Adipocyte (in vitro differentiated cells): ENCODE results near the gene LSP1.
"Not testable (repeated sequence)": the region's sequence is repeated elsewhere in the genome, so short reads cannot be mapped to it uniquely, and the experiment has no call there.

Experiments used
- DNase-seq: peaks from one replicate; pipeline ENCODE4 v3.0.0-alpha.2; 2015; ENCODE audit warnings: low read depth
- H3K27me3 ChIP-seq: replicated peaks from 2 replicates; pipeline ENCODE4 v1.7.0; 2013; ENCODE audit warnings: mild to moderate bottlenecking, low read length, moderate library complexity; ENCODE audit not compliant: control insufficient read depth, insufficient read depth
- H3K36me3 ChIP-seq: 2 replicates; pipeline ENCODE4 v1.7.0; 2013; ENCODE audit warnings: low read length, mild to moderate bottlenecking, moderate library complexity; ENCODE audit not compliant: control insufficient read depth, insufficient read depth, severe bottlenecking
- H3K4me1 ChIP-seq: 2 replicates; pipeline ENCODE4 v1.7.0; 2013; ENCODE audit warnings: mild to moderate bottlenecking, low read length, moderate library complexity; ENCODE audit not compliant: control insufficient read depth, insufficient read depth
- H3K4me3 ChIP-seq: 2 replicates; pipeline ENCODE4 v1.7.0; 2013; ENCODE audit warnings: mild to moderate bottlenecking, low read length, moderate library complexity
- H3K9ac ChIP-seq: 2 replicates; pipeline ENCODE4 v1.7.0; 2013; ENCODE audit warnings: mild to moderate bottlenecking, low read length, moderate library complexity
- H3K9me3 ChIP-seq: 2 replicates; pipeline ENCODE4 v1.7.0; 2013; ENCODE audit warnings: mild to moderate bottlenecking, low read length, moderate library complexity; ENCODE audit not compliant: control insufficient read depth

LSP1 gene

GRCh38 chr11:1870721-1871466 lies 18.0 kb downstream of the LSP1 start:
- Histone ChIP-seq H3K9me3 (no peaks in the 10 kb centered on the region), H3K27me3 (peaks cover 10% of the 10 kb centered on the region), H3K4me3 (peak overlapping the region; percentile 76), H3K9ac (peak overlapping the region; percentile 83), H3K4me1 (peaks cover 26% of the 10 kb centered on the region), H3K36me3 (no peaks in the 10 kb centered on the region)
- no peak for DNase-seq

GRCh38 chr11:1871531-1871930 lies 18.6 kb downstream of the LSP1 start:
- Histone ChIP-seq H3K4me3 (peak overlapping the region; percentile 76), H3K36me3 (no peaks in the 10 kb centered on the region), H3K9ac (peak overlapping the region; percentile 83), H3K9me3 (no peaks in the 10 kb centered on the region), H3K27me3 (peaks cover 10% of the 10 kb centered on the region), H3K4me1 (peaks cover 32% of the 10 kb centered on the region)
- DNase-seq: no peak

GRCh38 chr11:1872267-1872985 lies 19.5 kb downstream of the LSP1 start:
- DNase-seq: no peak
- peaks cover 10% of the 10 kb centered on the region for H3K27me3 ChIP-seq
- H3K36me3 ChIP-seq: no peaks in the 10 kb centered on the region
- no peaks in the 10 kb centered on the region for H3K9me3 ChIP-seq
- peaks cover 38% of the 10 kb centered on the region for H3K4me1 ChIP-seq
- H3K4me3 ChIP-seq: peak overlapping the region; percentile 76
- H3K9ac ChIP-seq: peak overlapping the region; percentile 83

- Histone ChIP-seq H3K27me3 (peaks cover 9% of the 10 kb centered on the region), H3K4me1 (peaks cover 41% of the 10 kb centered on the region), H3K36me3 (no peaks in the 10 kb centered on the region), H3K9ac (peak overlapping the region; percentile 83), H3K4me3 (peak overlapping the region; percentile 76), H3K9me3 (no peaks in the 10 kb centered on the region)
- peak; percentile 58 for DNase-seq
Observed at GRCh38 chr11:1873048-1873812, 20.3 kb downstream of the LSP1 start.

- Histone ChIP-seq H3K4me1 (peaks cover 37% of the 10 kb centered on the region), H3K9ac (peak overlapping the region; percentile 56)
- not testable (repeated sequence) for DNase-seq, H3K9me3 ChIP-seq, H3K36me3 ChIP-seq, H3K27me3 ChIP-seq, H3K4me3 ChIP-seq
Observed at GRCh38 chr11:1873813-1874150, 20.9 kb downstream of the LSP1 start.

- not testable (repeated sequence) for H3K36me3 ChIP-seq, H3K4me3 ChIP-seq, H3K9me3 ChIP-seq, DNase-seq, H3K27me3 ChIP-seq
- H3K4me1 ChIP-seq: peaks cover 31% of the 10 kb centered on the region
- peak overlapping the region; percentile 49 for H3K9ac ChIP-seq
Observed at GRCh38 chr11:1874441-1875092, 21.7 kb downstream of the LSP1 start.

GRCh38 chr11:1875093-1875850 lies 22.4 kb downstream of the LSP1 start:
- H3K27me3 ChIP-seq: no peaks in the 10 kb centered on the region
- H3K9ac ChIP-seq: peak overlapping the region; percentile 49
- no peaks in the 10 kb centered on the region for H3K36me3 ChIP-seq
- no peak overlapping the region for H3K4me3 ChIP-seq
- peaks cover 32% of the 10 kb centered on the region for H3K4me1 ChIP-seq
- no peaks in the 10 kb centered on the region for H3K9me3 ChIP-seq
- no peak for DNase-seq

- not testable (repeated sequence) for H3K36me3 ChIP-seq, DNase-seq
- peaks cover 34% of the 10 kb centered on the region for H3K4me1 ChIP-seq
Observed at GRCh38 chr11:1875851-1876301, 23.0 kb downstream of the LSP1 start.

GRCh38 chr11:1876361-1877063 lies 23.6 kb downstream of the LSP1 start:
- Histone ChIP-seq H3K9ac (peak overlapping the region; percentile 74), H3K27me3 (no peaks in the 10 kb centered on the region), H3K9me3 (no peaks in the 10 kb centered on the region), H3K4me3 (peak overlapping the region; percentile 12), H3K36me3 (no peaks in the 10 kb centered on the region), H3K4me1 (peaks cover 35% of the 10 kb centered on the region)
- DNase-seq: peak; percentile 79

More at GRCh38 chr11:1875851-1876301, 23.0 kb downstream of the LSP1 start:
- not testable (repeated sequence) for H3K9me3 ChIP-seq, H3K27me3 ChIP-seq
- Histone ChIP-seq H3K9ac (peak overlapping the region; percentile 74), H3K4me3 (peak overlapping the region; percentile 12)
